Activated naive CD4-positive, alpha-beta T cell treated with Interleukin-2 at 50 U/mL for 16 hours (primary cell): ENCODE data around the gene PHF19.

Experiments
- DNase-seq: peaks from one replicate; pipeline ENCODE4 v3.0.0-alpha.2; 2020

PHF19 gene

DNA sequence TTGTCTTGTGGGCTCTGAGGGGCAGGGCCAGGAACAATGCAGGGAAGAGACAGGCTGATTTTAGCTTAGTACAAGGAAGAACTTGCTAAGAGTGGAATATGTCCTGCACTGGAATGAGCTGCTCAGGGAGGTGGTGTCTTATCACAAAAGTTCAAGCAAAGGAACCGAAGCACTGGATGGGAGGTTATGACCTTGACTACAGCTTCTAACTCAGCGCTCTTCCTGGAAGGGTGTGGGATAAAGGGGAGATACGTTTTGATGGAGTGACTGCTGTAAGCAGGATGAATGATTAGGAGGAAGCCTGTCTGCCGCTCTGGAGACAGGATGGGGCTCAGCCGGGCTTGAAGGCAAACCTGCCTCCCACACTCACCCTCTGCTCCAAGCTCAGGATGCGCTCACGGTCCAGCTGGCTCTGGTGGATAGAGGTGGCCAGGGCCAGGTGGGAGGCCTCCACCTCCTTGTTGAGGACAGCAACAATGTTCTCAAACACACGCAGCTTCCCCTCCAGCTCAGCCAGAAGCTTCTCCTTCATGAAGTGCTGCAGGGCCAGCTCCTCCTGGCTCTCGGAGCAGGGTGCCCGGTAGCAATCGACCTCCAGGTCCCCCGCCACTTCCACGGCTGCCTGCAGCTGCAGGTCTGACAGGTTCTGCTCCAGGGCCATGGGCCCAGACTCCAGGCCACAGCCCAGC is 36.1 kb upstream of the PHF19 start:
- no peak for DNase-seq

GRCh38 chr9:120911295-120911837 is 34.4 kb upstream of the PHF19 start:
- DNase-seq, result no peak

- DNase-seq, result peak; percentile 7
Measured at GRCh38 chr9:120910643-120911042, 33.7 kb upstream of the PHF19 start.

DNA sequence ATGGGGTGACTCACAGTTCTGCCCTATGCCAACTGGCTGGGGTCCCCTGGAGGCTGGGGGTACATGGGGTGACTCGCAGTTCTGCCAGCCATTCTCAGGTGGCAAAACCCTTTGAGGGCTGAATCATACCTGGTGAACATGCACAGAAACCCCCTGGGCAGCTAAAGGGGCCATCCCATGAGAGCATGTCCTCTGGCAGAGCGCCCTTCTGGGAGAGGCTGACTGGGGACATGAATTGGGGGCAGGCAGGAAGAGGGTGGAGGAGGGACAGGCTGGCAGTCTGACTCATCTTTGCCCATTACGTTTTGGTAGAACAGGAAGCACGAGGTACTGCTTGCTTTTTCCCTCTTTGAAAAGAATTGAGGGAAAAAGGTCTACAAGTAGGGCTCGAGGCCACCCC is 32.9 kb upstream of the PHF19 start:
- DNase-seq, result peak; percentile 51

GRCh38 chr9:120905315-120906164 is 28.6 kb upstream of the PHF19 start:
- DNase-seq, result no peak

DNA sequence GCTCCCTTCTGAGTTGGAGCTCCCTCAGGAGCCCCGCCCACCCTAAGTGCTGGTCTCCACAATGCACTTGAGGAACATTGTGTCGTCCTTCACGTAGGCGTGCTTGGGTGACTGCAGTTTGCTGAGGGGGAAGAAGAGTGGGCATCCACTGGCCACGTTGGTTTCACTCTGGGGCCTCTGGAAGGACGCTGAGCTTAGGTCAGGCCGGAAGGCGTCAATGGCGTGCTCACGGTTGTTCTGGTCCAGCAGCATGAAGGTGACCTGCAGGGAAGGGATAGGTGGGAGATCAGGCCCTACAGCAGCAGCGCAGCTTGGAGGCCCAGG is 28.0 kb upstream of the PHF19 start:
- no peak for DNase-seq

DNA sequence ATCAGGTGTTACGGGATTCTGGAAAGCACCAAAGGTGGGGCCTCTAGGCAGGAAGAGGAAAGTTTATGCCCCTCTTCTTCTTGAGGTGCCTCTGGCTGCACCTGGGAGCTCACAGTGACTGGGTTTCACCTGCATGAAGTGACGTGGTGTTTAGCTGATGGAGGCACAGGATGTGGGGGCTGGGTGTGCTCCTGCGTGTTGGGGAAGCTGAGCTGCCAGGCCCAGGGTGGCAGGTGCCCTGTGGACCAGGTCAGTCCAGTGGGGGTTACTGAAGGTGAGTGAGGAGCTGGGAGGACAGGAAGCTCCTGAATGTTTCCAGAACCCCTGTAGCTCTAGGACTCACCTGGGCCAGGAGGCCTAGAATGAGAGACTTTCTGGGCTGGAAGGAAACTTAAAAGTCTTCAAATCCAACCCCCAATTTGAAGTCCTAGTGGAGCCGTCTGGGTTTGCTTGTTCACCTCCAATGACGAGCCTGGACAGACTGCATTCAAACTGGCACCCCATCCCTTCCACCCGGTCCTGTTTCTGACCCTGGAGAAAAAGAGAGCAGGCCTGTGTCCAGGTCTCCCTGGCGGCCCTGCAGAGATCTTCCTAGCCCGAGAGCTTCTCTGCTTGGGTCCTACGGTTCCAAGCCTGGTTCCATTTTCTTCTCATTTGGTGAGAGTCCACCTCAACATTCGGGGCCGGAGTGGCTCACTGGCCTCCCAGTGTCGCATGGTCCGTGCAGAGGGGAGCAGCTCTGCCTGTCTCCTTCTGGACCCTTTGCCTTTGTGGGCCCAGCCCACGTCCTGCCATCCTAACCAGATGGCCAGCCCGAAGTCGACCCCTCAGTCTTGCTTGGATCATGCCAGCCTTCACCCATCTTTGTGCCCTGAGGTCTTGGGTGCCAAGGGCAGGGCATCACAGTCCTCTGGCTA is 27.3 kb upstream of the PHF19 start:
- peak; percentile 47 for DNase-seq

DNA sequence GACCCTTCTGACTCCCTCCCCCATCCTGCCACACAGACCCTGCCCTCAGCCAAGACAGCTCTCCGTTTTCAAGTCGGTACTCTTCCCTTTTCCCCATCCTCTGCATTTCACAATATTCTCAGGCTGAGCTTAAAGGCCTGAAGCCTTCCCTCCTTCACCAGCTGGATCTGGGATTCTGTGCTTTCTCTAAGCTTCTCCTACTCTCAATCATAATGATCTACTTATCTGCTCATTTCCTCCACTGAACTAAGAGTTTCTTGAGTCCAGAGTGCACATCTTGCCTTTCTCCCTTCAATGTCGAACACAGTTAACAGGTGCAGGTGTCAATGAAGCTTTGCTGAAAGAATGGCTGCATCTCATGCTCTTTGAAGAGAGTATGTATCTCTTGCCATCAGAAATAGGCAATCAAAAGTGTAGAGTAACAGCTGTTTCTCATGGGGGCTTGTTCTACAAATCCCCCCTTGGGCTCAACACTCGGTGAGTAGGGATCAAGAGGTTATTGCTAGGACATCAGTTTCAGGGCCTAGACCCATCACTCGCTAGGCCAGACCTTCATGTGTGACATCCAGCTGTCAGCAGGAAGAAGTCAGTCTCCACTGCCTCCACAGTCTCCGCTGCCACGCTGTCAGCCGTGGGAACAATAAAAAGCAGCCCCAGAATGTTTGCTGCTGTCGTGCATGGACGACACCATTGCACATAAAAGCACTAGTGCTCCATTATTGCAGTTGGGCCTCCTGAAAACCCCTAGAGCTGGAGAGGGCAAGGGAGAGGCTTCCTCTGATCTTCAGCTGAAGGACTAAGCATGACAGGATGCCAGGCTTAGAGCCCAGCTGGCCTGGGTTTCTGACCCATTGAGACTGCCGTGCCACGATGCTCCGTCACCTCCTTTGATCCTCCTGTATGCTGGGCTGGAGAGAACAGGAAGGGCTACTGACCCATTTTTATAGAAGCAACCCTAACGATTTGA is 25.9 kb upstream of the PHF19 start:
- DNase-seq, result no peak

GRCh38 chr9:120901755-120902568 is 25.0 kb upstream of the PHF19 start:
- DNase-seq, result no peak

- no peak for DNase-seq
Measured at GRCh38 chr9:120900824-120901223, 23.8 kb upstream of the PHF19 start.

DNA sequence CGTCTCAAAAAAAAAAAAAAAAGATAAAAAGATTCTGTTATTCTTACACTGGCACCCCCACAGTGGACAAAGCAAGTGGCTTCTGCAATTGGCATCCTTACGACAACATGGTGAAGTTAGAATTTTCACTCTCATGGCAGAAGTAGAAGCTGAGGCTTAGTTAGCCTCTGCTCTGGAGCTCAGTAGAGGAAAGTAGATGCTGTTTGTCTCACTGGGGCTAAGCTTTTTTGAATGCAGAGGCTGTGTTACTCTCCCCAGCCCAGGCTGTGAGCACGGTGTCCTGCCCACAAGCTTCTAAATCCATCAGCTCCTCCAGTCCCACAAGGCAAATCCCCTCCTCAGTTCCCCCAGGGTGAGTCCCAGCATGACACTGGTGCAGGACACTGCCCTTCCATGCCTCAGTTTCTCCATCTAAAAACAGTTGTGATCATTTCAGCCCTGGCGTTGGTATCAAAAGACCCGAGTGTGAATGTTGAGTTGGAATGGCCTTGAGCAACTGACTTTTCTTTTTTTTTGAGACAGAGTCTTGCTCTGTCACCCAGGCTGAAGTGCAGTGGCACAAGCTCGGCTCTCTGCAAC is 22.6 kb upstream of the PHF19 start:
- no peak for DNase-seq

DNA sequence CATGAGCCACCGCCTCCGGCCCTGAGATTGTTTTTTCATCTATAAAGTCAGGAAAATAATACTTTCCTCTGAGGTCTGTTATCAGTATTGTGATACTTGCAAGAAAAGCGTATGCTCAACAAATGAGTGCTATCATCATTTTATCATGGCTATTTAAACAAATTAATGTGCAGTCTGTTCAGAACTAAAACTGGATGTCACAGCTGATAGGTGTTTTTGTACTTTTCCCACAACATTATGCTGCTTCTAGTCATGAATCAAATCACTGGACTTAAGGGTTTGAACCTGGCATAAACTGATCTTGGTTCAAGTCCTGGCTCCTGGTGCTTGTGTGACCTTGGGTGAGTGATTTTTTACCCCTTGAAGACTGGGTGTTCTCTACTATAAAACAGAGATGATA is 21.4 kb upstream of the PHF19 start:
- no peak for DNase-seq

DNA sequence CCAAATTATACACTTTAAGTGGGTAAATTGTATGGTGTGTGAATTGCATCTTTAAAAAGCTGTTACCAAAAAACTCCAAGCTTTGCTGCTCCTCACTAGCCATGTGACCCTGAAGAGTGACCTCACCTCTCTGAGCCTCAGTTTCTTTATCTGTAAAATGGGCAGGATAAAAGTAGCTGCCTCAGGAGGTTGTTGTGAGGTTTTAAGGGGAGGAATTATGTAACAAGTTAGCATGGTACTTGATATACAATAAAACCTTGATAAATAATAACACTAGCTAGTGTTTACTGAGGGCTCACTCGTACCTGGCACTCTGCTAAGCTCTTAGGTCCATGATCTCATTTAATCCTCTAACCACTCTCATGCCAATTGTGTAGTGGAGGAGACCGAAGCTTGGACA is 19.0 kb upstream of the PHF19 start:
- DNase-seq, result no peak

DNA sequence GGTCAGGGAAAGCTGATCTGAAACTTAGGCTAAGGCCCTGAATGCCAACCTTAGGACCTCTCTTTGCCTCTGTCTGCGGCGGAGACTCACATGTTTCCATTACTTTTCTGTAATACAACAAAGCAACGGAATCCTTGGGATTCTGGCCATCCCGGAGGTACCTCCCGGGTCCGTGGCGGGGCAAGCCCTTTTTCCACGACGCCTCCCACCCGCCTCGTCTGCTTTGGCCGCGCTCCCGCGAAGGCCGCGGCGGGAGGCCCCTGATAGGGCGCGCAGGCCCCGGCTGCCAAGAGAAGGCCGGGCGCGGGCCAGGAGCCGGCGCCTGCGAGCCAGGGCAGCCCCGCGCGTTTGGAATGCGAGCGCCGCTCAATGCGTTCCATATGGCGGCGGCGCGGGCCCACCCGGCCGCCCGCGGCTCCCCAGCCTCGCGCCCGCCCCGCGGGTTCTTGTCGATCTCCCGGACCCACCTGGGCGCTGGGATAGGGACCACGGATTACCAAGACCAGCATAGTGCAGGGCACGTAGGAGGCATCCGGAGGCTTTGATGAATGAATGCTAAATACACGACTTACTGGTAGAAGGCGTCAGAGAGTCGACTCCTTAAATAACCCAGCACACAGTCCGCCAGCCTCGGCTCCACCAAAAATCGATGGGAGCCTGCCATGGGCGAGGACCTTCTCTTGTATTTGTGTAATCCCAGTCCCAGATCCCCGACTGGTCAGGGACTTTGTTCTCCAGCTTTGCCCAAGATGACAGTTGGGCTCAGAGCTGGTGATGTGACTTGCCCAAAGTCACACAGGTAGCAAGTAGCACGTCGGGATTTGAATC is 17.5 kb upstream of the PHF19 start:
- DNase-seq, result no peak

DNA sequence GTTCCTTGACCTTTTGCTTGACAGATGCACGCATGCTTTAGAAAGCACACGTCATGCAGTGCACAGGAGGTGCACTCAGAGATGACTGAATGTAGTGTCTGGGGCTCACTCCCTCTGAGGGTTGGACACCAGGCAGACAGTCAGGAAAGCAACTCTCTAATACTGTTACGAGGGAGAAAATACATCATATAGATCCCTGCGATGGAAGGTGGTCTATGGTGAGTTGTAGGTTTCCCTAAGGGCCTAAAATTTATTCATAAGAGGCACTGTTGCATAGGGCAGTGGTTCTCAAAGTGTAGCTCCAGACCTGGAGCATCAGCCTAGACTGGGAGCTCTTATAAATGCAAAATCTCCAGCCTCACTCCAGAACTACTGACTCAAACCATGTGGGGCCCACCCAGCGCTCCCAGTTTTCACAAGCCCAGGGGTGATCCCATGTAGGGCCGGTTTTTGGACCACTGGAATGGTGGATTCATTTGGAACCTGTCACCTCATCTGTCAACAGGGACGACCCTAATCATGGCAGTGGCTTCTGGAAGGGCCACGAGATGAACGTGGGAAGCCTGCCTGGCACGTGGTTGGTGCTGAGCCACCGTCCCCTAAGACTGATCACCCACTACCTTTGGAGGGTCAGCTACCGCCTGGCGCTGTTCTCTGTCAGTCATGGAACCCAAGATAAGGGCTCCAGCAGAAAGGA is 16.8 kb upstream of the PHF19 start:
- DNase-seq, result no peak

GRCh38 chr9:120892748-120893610 is 16.0 kb upstream of the PHF19 start:
- DNase-seq, result peak; percentile 59

- no peak for DNase-seq
Measured at GRCh38 chr9:120891884-120892747, 15.1 kb upstream of the PHF19 start.
